Peyer's patch (tissue), 4 donors: ENCODE measurements around the gene CD40.

Experiments used
- CTCF ChIP-seq, 6 experiments: fragments of 450-650 bp in 4 of 6; fragments of 200-600 bp in 2 of 6; sonication (generic) in 1 of 6; IDR thresholded peaks; one replicate each; pipeline ENCODE4 v1.5.1; 2017 to 2019; ENCODE audit warnings: antibody characterized with exemption in 6 of 6, mild to moderate bottlenecking in 3 of 6, moderate library complexity in 1 of 6
- POLR2A ChIP-seq, 2 donors: fragments of 450-650 bp; IDR thresholded peaks; one replicate each; pipeline ENCODE4 v1.5.1; 2017; ENCODE audit warnings: antibody characterized with exemption in 2 of 2, mild to moderate bottlenecking in 2 of 2, moderate library complexity in 2 of 2

DNA sequence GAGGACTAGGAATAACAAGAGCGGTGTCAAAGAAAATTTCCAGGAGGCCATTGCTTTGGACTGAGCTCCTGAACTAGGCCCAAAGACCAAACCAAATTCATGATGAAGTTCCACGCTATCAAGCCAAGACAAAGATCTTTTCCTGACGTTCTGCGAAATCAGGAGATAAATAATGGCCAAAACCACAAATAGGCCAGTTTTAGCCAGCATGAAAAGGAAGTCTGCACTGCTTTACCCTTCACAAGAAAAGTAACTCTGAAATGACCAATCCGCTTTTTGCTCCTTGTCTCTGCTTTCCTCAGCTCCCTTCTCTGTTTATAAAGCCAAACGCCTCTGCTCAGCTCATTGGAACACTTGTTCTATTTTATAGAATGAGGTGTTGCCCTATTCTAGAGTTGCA lies 35.0 kb upstream of the CD40 start:
- TF ChIP-seq CTCF (IDR thresholded peaks at IDR 0.05) (no peak), POLR2A (IDR thresholded peaks at IDR 0.05) (no peak)
